Activated B cell treated with CpG ODN at 0.5 μM for 24 hours (primary cell): ENCODE data around the gene TCAP. TPM values are rescaled to one million over a fixed set of nuclear protein-coding genes. Genes with fewer than 3 reads are reported as not detected.

ENCODE experiments used
- ATAC-seq: fragments of 200-7000 bp; cut with Tn5 transposase; one replicate; pipeline ENCODE4 v1.10.0; 2021; ENCODE audit warnings: low read depth, mild to moderate bottlenecking, moderate library complexity
- CTCF ChIA-PET: fragments of 350-600 bp; sonication (Branson Sonifier 250); formaldehyde crosslinking; loops from one replicate; lab custom pipeline; 2021; ENCODE audit warnings: antibody characterized with exemption; lab: Charles Lee
- POLR2A ChIA-PET: fragments of 350-600 bp; sonication (Branson Sonifier 250); formaldehyde crosslinking; loops from one replicate; lab custom pipeline; 2021; ENCODE audit warnings: antibody characterized with exemption; lab: Charles Lee
- DNase-seq: peaks from one replicate; pipeline ENCODE4 v3.0.0; 2022
- H3K27ac Mint-ChIP-seq: one replicate; pipeline ENCODE4 v1.8.0; 2020; ENCODE audit warnings: mixed read lengths
- H3K27me3 Mint-ChIP-seq: one replicate; pipeline ENCODE4 v1.8.0; 2021; ENCODE audit warnings: mixed read lengths
- H3K36me3 Mint-ChIP-seq: one replicate; pipeline ENCODE4 v1.8.0; 2021; ENCODE audit warnings: low read depth, mixed read lengths
- H3K4me1 Mint-ChIP-seq: one replicate; pipeline ENCODE4 v1.8.0; 2021; ENCODE audit warnings: mixed read lengths
- H3K4me3 Mint-ChIP-seq: one replicate; pipeline ENCODE4 v1.8.0; 2020; ENCODE audit warnings: mild to moderate bottlenecking, mixed read lengths
- H3K9me3 Mint-ChIP-seq: one replicate; pipeline ENCODE4 v1.8.0; 2020; ENCODE audit warnings: mixed read lengths
- CTCF ChIP-seq: fragments of 200-600 bp; IDR thresholded peaks from one replicate; pipeline ENCODE4 v1.8.0; 2022; ENCODE audit warnings: antibody characterized with exemption, mild to moderate bottlenecking
- intact Hi-C: fragments of 100-400 bp; cut with micrococcal nuclease; formaldehyde crosslinking; loops from one replicate; pipeline ENCODE4 v1.15.1; 2024
- total RNA-seq: library from RNA; stranded (reverse); gene quantifications from 2 replicates; pipeline ENCODE4 v1.2.3, GENCODE V29; 2022

TCAP gene
- total RNA-seq, 1 donor from 2014 or later = 2.3 TPM

- POLR2A ChIA-PET = interaction anchor here (0.6 kb wide), 1 partner anchor 149 kb away, joined by 3 read pairs; no protein-coding TSS in a partner anchor
- no peak for ATAC-seq
- no peak overlapping the region for H3K4me3 Mint-ChIP-seq
- intact Hi-C loops = no loop called here
- TF ChIP-seq CTCF = no peak
- H3K9me3 Mint-ChIP-seq = no peaks in the 10 kb centered on the region
- H3K27me3 Mint-ChIP-seq = no peaks in the 10 kb centered on the region
- H3K36me3 Mint-ChIP-seq = peaks cover 30% of the 10 kb centered on the region
- no peak overlapping the region for H3K27ac Mint-ChIP-seq
- CTCF ChIA-PET = no interaction called here
- peaks cover 27% of the 10 kb centered on the region for H3K4me1 Mint-ChIP-seq
- DNase-seq = no peak
These were observed 17.9 kb upstream of the TCAP start for GRCh38 chr17:39647256-39647655.

- POLR2A ChIA-PET = no interaction called here
- intact Hi-C loops = no loop called here
- DNase-seq = no peak
These were observed 16.4 kb upstream of the TCAP start for GRCh38 chr17:39648616-39649366.

GRCh38 chr17:39650121-39650579 lies 15.0 kb upstream of the TCAP start:
- Mint-ChIP-seq H3K27ac (no peak overlapping the region), H3K4me1 (peaks cover 22% of the 10 kb centered on the region), H3K36me3 (peaks cover 36% of the 10 kb centered on the region), H3K4me3 (no peak overlapping the region), H3K27me3 (no peaks in the 10 kb centered on the region), H3K9me3 (no peaks in the 10 kb centered on the region)
- CTCF ChIA-PET = interaction anchor here (1.1 kb wide), 1 partner anchor 18 kb away, joined by 6 read pairs; no protein-coding TSS in a partner anchor
- ATAC-seq (no peak), DNase-seq (no peak)
- POLR2A ChIA-PET = interaction anchor here (0.6 kb wide), 1 partner anchor 10 kb away, joined by 3 read pairs; no protein-coding TSS in a partner anchor
- intact Hi-C loops = no loop called here
- TF ChIP-seq CTCF = no peak

More at GRCh38 chr17:39648616-39649366, 16.4 kb upstream of the TCAP start:
- Mint-ChIP-seq H3K9me3 (no peaks in the 10 kb centered on the region), H3K27me3 (no peaks in the 10 kb centered on the region), H3K27ac (no peak overlapping the region), H3K36me3 (peaks cover 31% of the 10 kb centered on the region), H3K4me1 (peaks cover 20% of the 10 kb centered on the region), H3K4me3 (no peak overlapping the region)
- ATAC-seq = no peak
- no peak for TF ChIP-seq CTCF
- CTCF ChIA-PET = interaction anchor here (0.8 kb wide), 1 partner anchor 101 kb away, joined by 3 read pairs; no protein-coding TSS in a partner anchor

- no peak for DNase-seq
- no peak for TF ChIP-seq CTCF
- ChIA-PET CTCF (interaction anchor here (0.9 to 2.5 kb wide), 4 partner anchors 11 to 31 kb away, joined by 3 to 10 read pairs (median 3); partner anchors contain the start of gene PNMT), POLR2A (interaction anchor here (0.9 to 1.0 kb wide), 2 partner anchors 15 to 36 kb away, joined by 3 to 5 read pairs; no protein-coding TSS in a partner anchor)
- no peaks in the 10 kb centered on the region for H3K9me3 Mint-ChIP-seq
- intact Hi-C loops = no loop called here
- no peak overlapping the region for H3K4me3 Mint-ChIP-seq
- H3K4me1 Mint-ChIP-seq = peaks cover 23% of the 10 kb centered on the region
- H3K27ac Mint-ChIP-seq = no peak overlapping the region
- peaks cover 39% of the 10 kb centered on the region for H3K36me3 Mint-ChIP-seq
- no peaks in the 10 kb centered on the region for H3K27me3 Mint-ChIP-seq
- no peak for ATAC-seq
These were observed 13.1 kb upstream of the TCAP start for GRCh38 chr17:39651923-39652586.
